ENCODE results near the gene OR14I1.
"Not testable (repeated sequence)": the region's sequence is repeated elsewhere in the genome, so short reads cannot be mapped to it uniquely, and the experiment has no call there.

Gene OR14I1

DNA sequence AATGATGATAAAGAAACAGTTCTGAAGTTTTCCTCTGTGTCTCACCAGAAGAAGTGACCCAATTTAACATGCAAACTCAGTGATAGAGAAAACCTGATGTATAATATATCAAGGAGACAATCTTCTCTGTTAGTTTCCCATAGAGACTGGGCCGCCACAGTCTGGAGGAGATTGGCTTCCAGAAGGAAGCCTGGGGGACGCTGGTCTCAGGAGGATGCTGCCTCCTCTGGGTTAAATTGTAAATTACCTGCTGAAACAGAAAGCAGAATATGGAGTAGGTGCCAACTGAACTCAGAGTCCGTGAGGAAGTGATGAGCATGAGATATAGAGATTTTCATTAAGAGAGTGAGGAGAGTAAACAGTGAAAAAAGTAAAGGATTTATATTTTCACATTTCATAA, 15.8 kb downstream of the OR14I1 start:
- peak; percentile 28 for DNase-seq

GRCh38 chr1:248681651-248682050, 20.9 kb downstream of the OR14I1 start:
- no peak for DNase-seq

- DNase-seq = no peak
Measured at GRCh38 chr1:248670003-248670402, 32.6 kb downstream of the OR14I1 start.

- DNase-seq = not testable (repeated sequence)
Measured at GRCh38 chr1:248663453-248664328, 38.9 kb downstream of the OR14I1 start.

GRCh38 chr1:248656797-248657196, 45.8 kb downstream of the OR14I1 start:
- not testable (repeated sequence) for DNase-seq

- not testable (repeated sequence) for DNase-seq
Measured at GRCh38 chr1:248655354-248655753, 47.2 kb downstream of the OR14I1 start, which contains the start of gene OR2T27. OR2T27 (minus strand) TSS chr1:248655528; CDS start chr1:248650884, 4,644 bp downstream.

All from NCI-H146 (cell line).